ENCODE results near the gene SLC19A1. TPM values are rescaled to one million over a fixed set of nuclear protein-coding genes. Genes with fewer than 3 reads are reported as not detected.

SLC19A1 gene
- total RNA-seq, 4 donors from 2014 or later = 6.5 to 18.3 (median 8.1) TPM

GRCh38 chr21:45449658-45450422, 92.4 kb downstream of the SLC19A1 start:
- no peak for TF ChIP-seq CTCF (IDR thresholded peaks at IDR 0.05; ENCODE audit: low read depth)

DNA sequence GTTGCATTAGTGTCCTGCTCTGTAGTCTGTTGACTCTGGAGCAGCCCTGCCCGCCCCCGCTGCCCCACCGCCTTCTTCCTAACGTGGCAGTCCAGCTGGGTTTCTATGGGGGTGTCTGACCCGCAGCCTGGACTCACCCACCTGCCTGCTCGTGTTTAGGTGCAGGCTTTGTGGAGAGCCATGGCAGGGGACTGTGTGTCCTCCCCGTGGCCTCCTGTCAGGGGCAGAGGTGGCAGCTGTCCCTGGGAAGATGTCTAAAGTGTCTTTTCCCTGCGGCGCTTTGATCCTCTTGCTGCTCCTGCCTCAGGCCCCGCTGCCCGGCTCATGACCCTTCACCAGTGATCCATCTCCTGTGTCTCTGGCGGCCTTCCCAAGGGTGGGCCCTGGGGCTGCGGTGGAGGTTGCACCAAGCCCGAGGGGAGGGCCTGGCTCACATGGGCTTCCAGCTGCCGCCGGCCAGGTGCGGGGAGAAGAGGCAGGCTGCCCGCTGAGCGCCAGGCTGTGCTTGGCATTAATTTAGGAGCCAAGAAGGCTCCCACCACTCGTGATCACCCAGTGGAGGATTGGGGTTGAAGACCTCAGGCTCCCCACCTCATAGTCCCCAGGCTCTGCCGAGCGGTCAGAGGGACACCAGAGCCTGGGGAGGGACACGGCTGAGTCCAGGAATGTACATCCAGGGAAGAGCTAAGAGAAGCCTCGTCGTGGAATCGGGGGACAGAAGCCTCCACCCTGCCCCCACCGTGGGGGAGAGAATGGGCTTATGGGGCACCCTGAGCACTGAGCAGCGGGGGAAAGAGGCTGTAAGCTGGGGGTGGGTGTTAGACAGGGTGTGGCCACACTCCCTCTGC, 93.2 kb downstream of the SLC19A1 start:
- no peak for TF ChIP-seq CTCF (IDR thresholded peaks at IDR 0.05; ENCODE audit: low read depth)

DNA sequence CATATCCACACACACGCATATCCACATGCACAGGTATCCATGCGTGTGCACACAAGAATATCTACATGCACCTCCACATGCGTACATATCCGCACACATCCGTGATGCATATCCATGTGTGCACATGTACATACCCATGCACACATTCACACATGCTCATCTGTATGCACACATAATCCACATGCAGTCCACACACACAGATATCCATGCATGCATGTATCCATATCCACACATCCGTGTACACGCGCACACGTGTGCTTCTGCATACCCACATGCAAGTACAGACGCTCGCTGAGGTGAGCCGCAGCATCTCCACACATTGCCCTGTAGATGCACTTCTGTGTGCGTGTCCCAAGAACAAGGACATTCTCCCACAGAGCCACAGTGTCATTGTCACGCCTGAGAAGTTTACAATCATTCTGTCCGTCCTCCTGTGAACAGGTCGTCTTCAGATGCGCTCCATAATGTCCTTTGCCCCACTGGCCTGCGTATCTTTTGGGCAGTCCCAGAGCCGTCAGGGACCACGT, 93.9 kb downstream of the SLC19A1 start:
- no peak for TF ChIP-seq CTCF (IDR thresholded peaks at IDR 0.05; ENCODE audit: low read depth)

Small RNAs within 50 kb of the gene (small RNA-seq; reads per million reads assigned to genes)
- gene MIR6815 = not detected

Other genes starting within 250 kb of the SLC19A1 start
- gene COL18A1, start 137.3 kb downstream of the SLC19A1 start, total RNA-seq = 100 to 1,000 TPM in 1 of 4 donors, 10 to 100 TPM in 3; 33.4 to 102 (median 66.7) TPM
- gene PCBP3, start 101.3 kb upstream of the SLC19A1 start, total RNA-seq = 10 to 100 TPM in 1 of 4 donors, 1 to 10 TPM in 3; 3.4 to 11.0 (median 5.7) TPM

Measured in subcutaneous adipose tissue (tissue), 4 donors.